ENCODE results near the gene SH3RF2.

- no peak for TF ChIP-seq GATA2 (IDR thresholded peaks at IDR 0.05; ENCODE audit: low read depth, low read length)
- TF ChIP-seq GATA3 (IDR thresholded peaks at IDR 0.05; ENCODE audit: low read depth, low read length) = no peak
These were observed 167.2 kb downstream of the SH3RF2 start for GRCh38 chr5:146103594-146103993.
